ENCODE measurements around the gene PNCK. TPM values are rescaled to one million over a fixed set of nuclear protein-coding genes. Genes with fewer than 3 reads are reported as not detected.

The PNCK gene
- total and polyA plus RNA-seq, 2 of the 13 experiments (the other 11 are each of a cell fraction or from before 2014, with no cell fraction given): 33.1 TPM; not detected in 1

DNA sequence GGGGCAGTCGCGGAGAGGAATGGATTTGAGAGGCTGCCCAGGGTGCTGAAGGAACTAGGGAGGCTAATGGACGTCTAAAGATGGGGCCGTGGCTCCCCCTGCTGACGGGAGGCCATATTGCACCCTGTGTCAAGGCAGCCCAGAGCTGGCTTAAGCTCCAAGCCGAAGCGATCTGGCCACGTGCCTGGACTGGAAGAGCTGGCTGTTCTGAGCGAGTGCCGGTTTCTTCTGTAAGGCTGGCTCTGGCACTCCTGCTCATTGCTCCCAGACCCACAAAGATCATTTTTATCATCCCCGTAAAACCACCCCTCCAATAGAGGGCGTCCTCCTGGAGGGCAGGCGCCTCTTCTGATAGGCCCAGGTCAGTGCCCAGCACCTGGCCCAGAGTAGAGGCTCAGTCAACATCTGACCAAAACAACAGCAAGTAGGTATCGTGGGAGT lies 5.6 kb downstream of the PNCK start (continued):
- TF ChIP-seq, protein P1, sequence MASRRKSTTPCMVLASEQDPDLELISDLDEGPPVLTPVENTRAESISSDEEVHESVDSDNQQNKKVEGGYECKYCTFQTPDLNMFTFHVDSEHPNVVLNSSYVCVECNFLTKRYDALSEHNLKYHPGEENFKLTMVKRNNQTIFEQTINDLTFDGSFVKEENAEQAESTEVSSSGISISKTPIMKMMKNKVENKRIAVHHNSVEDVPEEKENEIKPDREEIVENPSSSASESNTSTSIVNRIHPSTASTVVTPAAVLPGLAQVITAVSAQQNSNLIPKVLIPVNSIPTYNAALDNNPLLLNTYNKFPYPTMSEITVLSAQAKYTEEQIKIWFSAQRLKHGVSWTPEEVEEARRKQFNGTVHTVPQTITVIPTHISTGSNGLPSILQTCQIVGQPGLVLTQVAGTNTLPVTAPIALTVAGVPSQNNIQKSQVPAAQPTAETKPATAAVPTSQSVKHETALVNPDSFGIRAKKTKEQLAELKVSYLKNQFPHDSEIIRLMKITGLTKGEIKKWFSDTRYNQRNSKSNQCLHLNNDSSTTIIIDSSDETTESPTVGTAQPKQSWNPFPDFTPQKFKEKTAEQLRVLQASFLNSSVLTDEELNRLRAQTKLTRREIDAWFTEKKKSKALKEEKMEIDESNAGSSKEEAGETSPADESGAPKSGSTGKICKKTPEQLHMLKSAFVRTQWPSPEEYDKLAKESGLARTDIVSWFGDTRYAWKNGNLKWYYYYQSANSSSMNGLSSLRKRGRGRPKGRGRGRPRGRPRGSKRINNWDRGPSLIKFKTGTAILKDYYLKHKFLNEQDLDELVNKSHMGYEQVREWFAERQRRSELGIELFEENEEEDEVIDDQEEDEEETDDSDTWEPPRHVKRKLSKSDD (CRISPR knock-in tag; IDR thresholded peaks at IDR 0.05; ENCODE audit: low read depth): no peak
- TF ChIP-seq, protein P2, sequence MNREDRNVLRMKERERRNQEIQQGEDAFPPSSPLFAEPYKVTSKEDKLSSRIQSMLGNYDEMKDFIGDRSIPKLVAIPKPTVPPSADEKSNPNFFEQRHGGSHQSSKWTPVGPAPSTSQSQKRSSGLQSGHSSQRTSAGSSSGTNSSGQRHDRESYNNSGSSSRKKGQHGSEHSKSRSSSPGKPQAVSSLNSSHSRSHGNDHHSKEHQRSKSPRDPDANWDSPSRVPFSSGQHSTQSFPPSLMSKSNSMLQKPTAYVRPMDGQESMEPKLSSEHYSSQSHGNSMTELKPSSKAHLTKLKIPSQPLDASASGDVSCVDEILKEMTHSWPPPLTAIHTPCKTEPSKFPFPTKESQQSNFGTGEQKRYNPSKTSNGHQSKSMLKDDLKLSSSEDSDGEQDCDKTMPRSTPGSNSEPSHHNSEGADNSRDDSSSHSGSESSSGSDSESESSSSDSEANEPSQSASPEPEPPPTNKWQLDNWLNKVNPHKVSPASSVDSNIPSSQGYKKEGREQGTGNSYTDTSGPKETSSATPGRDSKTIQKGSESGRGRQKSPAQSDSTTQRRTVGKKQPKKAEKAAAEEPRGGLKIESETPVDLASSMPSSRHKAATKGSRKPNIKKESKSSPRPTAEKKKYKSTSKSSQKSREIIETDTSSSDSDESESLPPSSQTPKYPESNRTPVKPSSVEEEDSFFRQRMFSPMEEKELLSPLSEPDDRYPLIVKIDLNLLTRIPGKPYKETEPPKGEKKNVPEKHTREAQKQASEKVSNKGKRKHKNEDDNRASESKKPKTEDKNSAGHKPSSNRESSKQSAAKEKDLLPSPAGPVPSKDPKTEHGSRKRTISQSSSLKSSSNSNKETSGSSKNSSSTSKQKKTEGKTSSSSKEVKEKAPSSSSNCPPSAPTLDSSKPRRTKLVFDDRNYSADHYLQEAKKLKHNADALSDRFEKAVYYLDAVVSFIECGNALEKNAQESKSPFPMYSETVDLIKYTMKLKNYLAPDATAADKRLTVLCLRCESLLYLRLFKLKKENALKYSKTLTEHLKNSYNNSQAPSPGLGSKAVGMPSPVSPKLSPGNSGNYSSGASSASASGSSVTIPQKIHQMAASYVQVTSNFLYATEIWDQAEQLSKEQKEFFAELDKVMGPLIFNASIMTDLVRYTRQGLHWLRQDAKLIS (CRISPR knock-in tag; IDR thresholded peaks at IDR 0.05): no peak
- TF ChIP-seq, protein P3, sequence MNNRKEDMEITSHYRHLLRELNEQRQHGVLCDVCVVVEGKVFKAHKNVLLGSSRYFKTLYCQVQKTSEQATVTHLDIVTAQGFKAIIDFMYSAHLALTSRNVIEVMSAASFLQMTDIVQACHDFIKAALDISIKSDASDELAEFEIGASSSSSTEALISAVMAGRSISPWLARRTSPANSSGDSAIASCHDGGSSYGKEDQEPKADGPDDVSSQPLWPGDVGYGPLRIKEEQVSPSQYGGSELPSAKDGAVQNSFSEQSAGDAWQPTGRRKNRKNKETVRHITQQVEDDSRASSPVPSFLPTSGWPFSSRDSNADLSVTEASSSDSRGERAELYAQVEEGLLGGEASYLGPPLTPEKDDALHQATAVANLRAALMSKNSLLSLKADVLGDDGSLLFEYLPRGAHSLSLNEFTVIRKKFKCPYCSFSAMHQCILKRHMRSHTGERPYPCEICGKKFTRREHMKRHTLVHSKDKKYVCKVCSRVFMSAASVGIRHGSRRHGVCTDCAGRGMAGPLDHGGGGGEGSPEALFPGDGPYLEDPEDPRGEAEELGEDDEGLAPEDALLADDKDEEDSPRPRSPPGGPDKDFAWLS (CRISPR knock-in tag; IDR thresholded peaks at IDR 0.05; ENCODE audit: borderline replicate concordance): no peak
- TF ChIP-seq ZNF777 (CRISPR knock-in tag; IDR thresholded peaks at IDR 0.05) (no peak), SALL1 (CRISPR knock-in tag; IDR thresholded peaks at IDR 0.05) (peak; percentile 45; the same call in 1 of the 2 replicates), ZNF33A (CRISPR knock-in tag; IDR thresholded peaks at IDR 0.05; ENCODE audit: borderline replicate concordance) (no peak), ZFP90 (CRISPR knock-in tag; IDR thresholded peaks at IDR 0.05; ENCODE audit: borderline replicate concordance) (no peak), HNRNPH1 (optimal IDR thresholded peaks at IDR 0.05; ENCODE audit: low read depth, low read length) (no peak), ZNF564 (CRISPR knock-in tag; IDR thresholded peaks at IDR 0.05) (no peak), PHF5A (CRISPR knock-in tag; IDR thresholded peaks at IDR 0.05; ENCODE audit: low read depth, unreplicated experiment) (no peak), STAG1 (CRISPR knock-in tag; IDR thresholded peaks at IDR 0.05) (peak; percentile 95)
- TF ChIP-seq, protein P4, sequence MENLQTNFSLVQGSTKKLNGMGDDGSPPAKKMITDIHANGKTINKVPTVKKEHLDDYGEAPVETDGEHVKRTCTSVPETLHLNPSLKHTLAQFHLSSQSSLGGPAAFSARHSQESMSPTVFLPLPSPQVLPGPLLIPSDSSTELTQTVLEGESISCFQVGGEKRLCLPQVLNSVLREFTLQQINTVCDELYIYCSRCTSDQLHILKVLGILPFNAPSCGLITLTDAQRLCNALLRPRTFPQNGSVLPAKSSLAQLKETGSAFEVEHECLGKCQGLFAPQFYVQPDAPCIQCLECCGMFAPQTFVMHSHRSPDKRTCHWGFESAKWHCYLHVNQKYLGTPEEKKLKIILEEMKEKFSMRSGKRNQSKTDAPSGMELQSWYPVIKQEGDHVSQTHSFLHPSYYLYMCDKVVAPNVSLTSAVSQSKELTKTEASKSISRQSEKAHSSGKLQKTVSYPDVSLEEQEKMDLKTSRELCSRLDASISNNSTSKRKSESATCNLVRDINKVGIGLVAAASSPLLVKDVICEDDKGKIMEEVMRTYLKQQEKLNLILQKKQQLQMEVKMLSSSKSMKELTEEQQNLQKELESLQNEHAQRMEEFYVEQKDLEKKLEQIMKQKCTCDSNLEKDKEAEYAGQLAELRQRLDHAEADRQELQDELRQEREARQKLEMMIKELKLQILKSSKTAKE (CRISPR knock-in tag; IDR thresholded peaks at IDR 0.05; ENCODE audit: borderline replicate concordance): no peak

Data from HepG2 (cell line).